ENCODE measurements around the gene GPR173. TPM values are rescaled to one million over a fixed set of nuclear protein-coding genes. Genes with fewer than 3 reads are reported as not detected.

Gene GPR173
- total and polyA plus RNA-seq, 9 of the 15 experiments (the other 6 are each of a cell fraction or from before 2014, with no cell fraction given), result 0.01 TPM; not detected in 8

DNA sequence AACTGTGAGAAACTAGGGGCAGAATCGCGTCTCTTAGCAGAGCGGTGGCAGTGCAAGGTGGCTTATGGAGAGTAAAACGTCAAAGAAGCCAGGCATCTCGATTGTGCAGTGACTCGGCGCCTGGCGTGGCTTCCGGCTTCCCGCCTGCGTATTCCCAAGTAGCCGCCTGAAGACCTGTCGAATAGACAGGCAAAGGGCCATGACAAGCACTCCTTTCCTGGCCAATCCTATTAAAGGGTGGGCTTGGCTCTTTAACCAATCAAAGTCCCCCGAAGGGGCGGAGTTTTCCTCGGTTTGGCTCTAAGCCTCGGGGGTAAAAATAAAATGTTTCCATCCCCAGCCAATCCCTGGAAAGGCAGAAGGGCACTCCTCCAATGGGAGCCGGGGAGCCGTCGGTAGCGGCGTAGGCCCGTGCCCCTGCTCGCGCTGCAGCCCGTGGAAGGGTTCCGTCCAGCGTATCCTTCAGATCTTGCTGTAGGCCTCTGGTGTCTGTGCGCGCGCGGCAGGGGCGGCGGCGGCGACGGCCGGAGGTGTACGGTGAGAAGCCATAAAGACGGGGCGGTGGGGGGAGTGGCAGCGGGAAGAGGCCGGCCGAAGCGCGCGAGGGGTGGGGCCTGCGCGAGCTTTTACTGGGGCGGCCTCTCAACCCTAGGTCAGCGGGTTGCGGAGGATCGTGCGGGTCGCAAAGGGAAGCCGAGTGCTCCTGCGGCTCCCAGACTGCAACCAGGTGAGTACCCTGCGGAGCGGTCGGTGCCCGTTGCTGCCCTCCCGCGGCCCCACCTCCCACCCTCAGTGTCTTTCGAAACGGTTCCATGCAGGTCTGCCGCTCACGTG lies 45.4 kb downstream of the GPR173 start, which contains the start of gene KANTR (continued):
- TF ChIP-seq, protein P1, sequence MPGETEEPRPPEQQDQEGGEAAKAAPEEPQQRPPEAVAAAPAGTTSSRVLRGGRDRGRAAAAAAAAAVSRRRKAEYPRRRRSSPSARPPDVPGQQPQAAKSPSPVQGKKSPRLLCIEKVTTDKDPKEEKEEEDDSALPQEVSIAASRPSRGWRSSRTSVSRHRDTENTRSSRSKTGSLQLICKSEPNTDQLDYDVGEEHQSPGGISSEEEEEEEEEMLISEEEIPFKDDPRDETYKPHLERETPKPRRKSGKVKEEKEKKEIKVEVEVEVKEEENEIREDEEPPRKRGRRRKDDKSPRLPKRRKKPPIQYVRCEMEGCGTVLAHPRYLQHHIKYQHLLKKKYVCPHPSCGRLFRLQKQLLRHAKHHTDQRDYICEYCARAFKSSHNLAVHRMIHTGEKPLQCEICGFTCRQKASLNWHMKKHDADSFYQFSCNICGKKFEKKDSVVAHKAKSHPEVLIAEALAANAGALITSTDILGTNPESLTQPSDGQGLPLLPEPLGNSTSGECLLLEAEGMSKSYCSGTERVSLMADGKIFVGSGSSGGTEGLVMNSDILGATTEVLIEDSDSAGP (CRISPR knock-in tag; IDR thresholded peaks at IDR 0.05), result no peak
- TF ChIP-seq NFXL1 (CRISPR knock-in tag; IDR thresholded peaks at IDR 0.05) (no peak), SRSF3 (IDR thresholded peaks at IDR 0.05; ENCODE audit: insufficient read depth, low read length) (no peak), DPF2 (IDR thresholded peaks at IDR 0.05) (no peak), LARP7 (IDR thresholded peaks at IDR 0.05) (no peak), RBM25 (IDR thresholded peaks at IDR 0.05; ENCODE audit: low read depth, low read length, severe bottlenecking) (no peak), RAD51 (IDR thresholded peaks at IDR 0.05; ENCODE audit: borderline replicate concordance, low read depth) (peak; percentile 54; the same call in 1 of the 2 replicates), PHF20 (IDR thresholded peaks at IDR 0.05; ENCODE audit: partially characterized antibody) (no peak), ETS2 (tag; IDR thresholded peaks at IDR 0.05; ENCODE audit: borderline replicate concordance, poor library complexity, severe bottlenecking) (no peak), NONO (IDR thresholded peaks at IDR 0.05; ENCODE audit: low read depth in 2 of 2, low read length in 1 of 2) (no peak), ZC3H11A (IDR thresholded peaks at IDR 0.05; ENCODE audit: low read depth, low read length) (no peak), SRSF1 (IDR thresholded peaks at IDR 0.05; ENCODE audit: low read depth, low read length) (no peak), POLR2B (IDR thresholded peaks at IDR 0.05; ENCODE audit: low read depth, partially characterized antibody) (no peak), ZNF764 (CRISPR knock-in tag; IDR thresholded peaks at IDR 0.05; ENCODE audit: low read depth) (no peak), POLR3A (IDR thresholded peaks at IDR 0.05; ENCODE audit: borderline replicate concordance, extremely low read depth, insufficient read depth, insufficient read length) (no peak), SMARCA5 (IDR thresholded peaks at IDR 0.05) (no peak)
- TF ChIP-seq, protein P2, sequence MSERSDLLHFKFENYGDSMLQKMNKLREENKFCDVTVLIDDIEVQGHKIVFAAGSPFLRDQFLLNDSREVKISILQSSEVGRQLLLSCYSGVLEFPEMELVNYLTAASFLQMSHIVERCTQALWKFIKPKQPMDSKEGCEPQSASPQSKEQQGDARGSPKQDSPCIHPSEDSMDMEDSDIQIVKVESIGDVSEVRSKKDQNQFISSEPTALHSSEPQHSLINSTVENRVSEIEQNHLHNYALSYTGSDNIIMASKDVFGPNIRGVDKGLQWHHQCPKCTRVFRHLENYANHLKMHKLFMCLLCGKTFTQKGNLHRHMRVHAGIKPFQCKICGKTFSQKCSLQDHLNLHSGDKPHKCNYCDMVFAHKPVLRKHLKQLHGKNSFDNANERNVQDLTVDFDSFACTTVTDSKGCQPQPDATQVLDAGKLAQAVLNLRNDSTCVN (CRISPR knock-in tag; IDR thresholded peaks at IDR 0.05), result no peak
- TF ChIP-seq, protein P3, sequence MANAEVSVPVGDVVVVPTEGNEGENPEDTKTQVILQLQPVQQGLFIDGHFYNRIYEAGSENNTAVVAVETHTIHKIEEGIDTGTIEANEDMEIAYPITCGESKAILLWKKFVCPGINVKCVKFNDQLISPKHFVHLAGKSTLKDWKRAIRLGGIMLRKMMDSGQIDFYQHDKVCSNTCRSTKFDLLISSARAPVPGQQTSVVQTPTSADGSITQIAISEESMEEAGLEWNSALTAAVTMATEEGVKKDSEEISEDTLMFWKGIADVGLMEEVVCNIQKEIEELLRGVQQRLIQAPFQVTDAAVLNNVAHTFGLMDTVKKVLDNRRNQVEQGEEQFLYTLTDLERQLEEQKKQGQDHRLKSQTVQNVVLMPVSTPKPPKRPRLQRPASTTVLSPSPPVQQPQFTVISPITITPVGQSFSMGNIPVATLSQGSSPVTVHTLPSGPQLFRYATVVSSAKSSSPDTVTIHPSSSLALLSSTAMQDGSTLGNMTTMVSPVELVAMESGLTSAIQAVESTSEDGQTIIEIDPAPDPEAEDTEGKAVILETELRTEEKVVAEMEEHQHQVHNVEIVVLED (CRISPR knock-in tag; IDR thresholded peaks at IDR 0.05), result no peak
- TF ChIP-seq, protein P4, sequence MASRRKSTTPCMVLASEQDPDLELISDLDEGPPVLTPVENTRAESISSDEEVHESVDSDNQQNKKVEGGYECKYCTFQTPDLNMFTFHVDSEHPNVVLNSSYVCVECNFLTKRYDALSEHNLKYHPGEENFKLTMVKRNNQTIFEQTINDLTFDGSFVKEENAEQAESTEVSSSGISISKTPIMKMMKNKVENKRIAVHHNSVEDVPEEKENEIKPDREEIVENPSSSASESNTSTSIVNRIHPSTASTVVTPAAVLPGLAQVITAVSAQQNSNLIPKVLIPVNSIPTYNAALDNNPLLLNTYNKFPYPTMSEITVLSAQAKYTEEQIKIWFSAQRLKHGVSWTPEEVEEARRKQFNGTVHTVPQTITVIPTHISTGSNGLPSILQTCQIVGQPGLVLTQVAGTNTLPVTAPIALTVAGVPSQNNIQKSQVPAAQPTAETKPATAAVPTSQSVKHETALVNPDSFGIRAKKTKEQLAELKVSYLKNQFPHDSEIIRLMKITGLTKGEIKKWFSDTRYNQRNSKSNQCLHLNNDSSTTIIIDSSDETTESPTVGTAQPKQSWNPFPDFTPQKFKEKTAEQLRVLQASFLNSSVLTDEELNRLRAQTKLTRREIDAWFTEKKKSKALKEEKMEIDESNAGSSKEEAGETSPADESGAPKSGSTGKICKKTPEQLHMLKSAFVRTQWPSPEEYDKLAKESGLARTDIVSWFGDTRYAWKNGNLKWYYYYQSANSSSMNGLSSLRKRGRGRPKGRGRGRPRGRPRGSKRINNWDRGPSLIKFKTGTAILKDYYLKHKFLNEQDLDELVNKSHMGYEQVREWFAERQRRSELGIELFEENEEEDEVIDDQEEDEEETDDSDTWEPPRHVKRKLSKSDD (conservative IDR thresholded peaks at IDR 0.05; ENCODE audit: low read length), result no peak

Data from K562 (cell line).